Gastroesophageal sphincter (tissue), 4 donors: Measurements from ENCODE around the gene FHIT. TPM values are rescaled to one million over a fixed set of nuclear protein-coding genes. Genes with fewer than 3 reads are reported as not detected.
"Not testable (repeated sequence)": the region's sequence is repeated elsewhere in the genome, so short reads cannot be mapped to it uniquely, and the experiment has no call there.

Experiments
- ATAC-seq: fragments of 150-250 bp; one replicate; pipeline ENCODE4 v1.9.1; 2016; ENCODE audit warnings: mild to moderate bottlenecking, moderate library complexity
- H3K27ac ChIP-seq, 4 donors: fragments of 200-600 bp; sonication (generic) in 3 of 4; 1 replicate in 3 of 4; 2 replicates in 1 of 4; pipeline ENCODE4 v1.5.1; 2016 to 2019
- H3K27me3 ChIP-seq: fragments of 200-600 bp; sonication (generic); one replicate; pipeline ENCODE4 v1.5.1; 2019
- H3K36me3 ChIP-seq, 2 donors: fragments of 200-600 bp; sonication (generic); one replicate each; pipeline ENCODE4 v1.5.1; 2019; ENCODE audit warnings: control low read depth in 1 of 2
- H3K4me1 ChIP-seq, 3 donors: fragments of 200-600 bp; sonication (generic); 1 replicate in 2 of 3; 2 replicates in 1 of 3; pipeline ENCODE4 v1.5.1; 2016 to 2019; ENCODE audit warnings: control low read depth in 2 of 3
- H3K4me3 ChIP-seq, 2 donors: fragments of 200-600 bp; sonication (generic); one replicate each; pipeline ENCODE4 v1.5.1; 2019; ENCODE audit warnings: mild to moderate bottlenecking in 1 of 2, moderate library complexity in 1 of 2
- H3K9me3 ChIP-seq, 3 donors: fragments of 200-600 bp; sonication (generic); one replicate each; pipeline ENCODE4 v1.5.1; 2017 to 2019; ENCODE audit warnings: control low read depth in 2 of 3
- CTCF ChIP-seq, 4 experiments: fragments of 200-600 bp in 2 of 4; fragments of 450-650 bp in 2 of 4; sonication (generic) in 1 of 4; IDR thresholded peaks; one replicate each; pipeline ENCODE4 v1.5.1; 2017 to 2019; ENCODE audit warnings: antibody characterized with exemption in 4 of 4, mild to moderate bottlenecking in 2 of 4, moderate library complexity in 2 of 4
- EP300 ChIP-seq: sonication (generic); formaldehyde crosslinking; IDR thresholded peaks from one replicate; pipeline ENCODE4 v1.6.1; 2017; ENCODE audit warnings: antibody characterized with exemption, mild to moderate bottlenecking
- POLR2A ChIP-seq, 2 donors: fragments of 450-650 bp; IDR thresholded peaks; one replicate each; pipeline ENCODE4 v1.6.1; 2017; ENCODE audit warnings: antibody characterized with exemption in 2 of 2, mild to moderate bottlenecking in 2 of 2, moderate library complexity in 1 of 2
- POLR2AphosphoS5 ChIP-seq: sonication (generic); formaldehyde crosslinking; IDR thresholded peaks from one replicate; pipeline ENCODE4 v1.6.1; 2017; ENCODE audit warnings: antibody characterized with exemption
- WGBS, 2 donors: methylation state at CpG; one replicate each; pipeline ENCODE4 v1.1.5; 2018; ENCODE audit warnings: low coverage in 1 of 2; 5-methylcytosine and 5-hydroxymethylcytosine counted together
- total RNA-seq, 4 donors: library from RNA; depleted of rRNA; stranded (reverse); fragments of >200 nt; gene quantifications; one replicate each; pipeline ENCODE4 v1.1.0, GENCODE V29; 2016

The FHIT gene
- total RNA-seq, 4 donors from 2014 or later = 1.4 to 7.3 (median 3.9) TPM

GRCh38 chr3:60890226-60890625, 361.0 kb downstream of the FHIT start:
- ATAC-seq = no peak
- Histone ChIP-seq H3K27me3 (no peaks in the 10 kb centered on the region), H3K36me3 (no peaks in the 10 kb centered on the region), H3K9me3 (no peaks in the 10 kb centered on the region), H3K27ac (no peak overlapping the region), H3K4me1 (no peaks in the 10 kb centered on the region), H3K4me3 (no peak overlapping the region)
- WGBS, 2 donors = 91 to 96% methylated on average over 5 of the region's 5 CpGs
- TF ChIP-seq POLR2A (IDR thresholded peaks at IDR 0.05) (no peak), EP300 (no peak), POLR2AphosphoS5 (no peak), CTCF (IDR thresholded peaks at IDR 0.05) (no peak)

GRCh38 chr3:60888952-60889351, 362.3 kb downstream of the FHIT start:
- not testable (repeated sequence) for H3K27ac ChIP-seq, ATAC-seq, H3K27me3 ChIP-seq, H3K4me3 ChIP-seq, H3K36me3 ChIP-seq, H3K4me1 ChIP-seq, H3K9me3 ChIP-seq
- WGBS, 2 donors = 95 to 99% methylated on average over 9 to 10 of the region's 10 CpGs

- TF ChIP-seq EP300 (no peak), POLR2AphosphoS5 (no peak), CTCF (IDR thresholded peaks at IDR 0.05) (no peak), POLR2A (IDR thresholded peaks at IDR 0.05) (no peak)
- 88 to 95% methylated on average over 2 to 3 of the region's 4 CpGs for WGBS, 2 donors
- Histone ChIP-seq H3K27ac (no peak overlapping the region), H3K4me3 (no peak overlapping the region), H3K36me3 (no peaks in the 10 kb centered on the region), H3K4me1 (no peaks in the 10 kb centered on the region), H3K9me3 (no peaks in the 10 kb centered on the region), H3K27me3 (no peaks in the 10 kb centered on the region)
- no peak for ATAC-seq
Measured at GRCh38 chr3:60887574-60887973, 363.7 kb downstream of the FHIT start.

- Histone ChIP-seq H3K4me1 (no peaks in the 10 kb centered on the region), H3K9me3 (no peaks in the 10 kb centered on the region), H3K4me3 (no peak overlapping the region), H3K36me3 (no peaks in the 10 kb centered on the region), H3K27ac (no peak overlapping the region), H3K27me3 (no peaks in the 10 kb centered on the region)
- TF ChIP-seq POLR2AphosphoS5 = no peak
- TF ChIP-seq EP300 = no peak
- no peak for ATAC-seq
- WGBS, 2 donors = 50 to 77% methylated on average over 1 of the region's 1 CpG
Measured at GRCh38 chr3:60886518-60886917, 364.7 kb downstream of the FHIT start.

GRCh38 chr3:60884005-60884404, 367.2 kb downstream of the FHIT start:
- Histone ChIP-seq H3K36me3 (no peaks in the 10 kb centered on the region), H3K27me3 (no peaks in the 10 kb centered on the region), H3K27ac (no peak overlapping the region), H3K9me3 (peaks cover 0 to 15% (median 0%) of the 10 kb centered on the region in 3 donors), H3K4me1 (no peaks in the 10 kb centered on the region), H3K4me3 (no peak overlapping the region)
- 50 to 88% methylated on average over 2 of the region's 2 CpGs for WGBS, 2 donors
- no peak for ATAC-seq
- TF ChIP-seq POLR2A (IDR thresholded peaks at IDR 0.05) = no peak
- no peak for TF ChIP-seq POLR2AphosphoS5
- TF ChIP-seq EP300 = no peak
- TF ChIP-seq CTCF (IDR thresholded peaks at IDR 0.05) = no peak

- H3K36me3 ChIP-seq = no peaks in the 10 kb centered on the region
- no CpG with 5 or more reads among the region's 1 CpG for WGBS, 2 donors
Measured at GRCh38 chr3:60877188-60877587, 374.1 kb downstream of the FHIT start.

More at GRCh38 chr3:60877188-60877587, 374.1 kb downstream of the FHIT start:
- Histone ChIP-seq H3K27ac (no peak overlapping the region), H3K9me3 (peaks cover 0 to 15% (median 0%) of the 10 kb centered on the region in 3 donors), H3K4me1 (no peaks in the 10 kb centered on the region), H3K4me3 (no peak overlapping the region), H3K27me3 (no peaks in the 10 kb centered on the region)
- no peak for TF ChIP-seq POLR2A (IDR thresholded peaks at IDR 0.05)
- no peak for TF ChIP-seq CTCF (IDR thresholded peaks at IDR 0.05)
- no peak for TF ChIP-seq POLR2AphosphoS5
- no peak for TF ChIP-seq EP300
- no peak for ATAC-seq
